PFSK-1 (cell line): ENCODE measurements around the gene CBX8.

ENCODE experiments used
- FOXP2 ChIP-seq: optimal IDR thresholded peaks from 2 replicates; pipeline ENCODE3; 2011; ENCODE audit warnings: borderline replicate concordance, control low read depth, inconsistent platforms; ENCODE audit not compliant: insufficient read depth; ENCODE audit errors: extremely low read length, extremely low read depth
- POLR2AphosphoS5 ChIP-seq: IDR thresholded peaks from 2 replicates; pipeline ENCODE4 v1.6.1; 2012; ENCODE audit warnings: low read depth, mild to moderate bottlenecking, control low read depth, low read length, moderate library complexity
- REST ChIP-seq, 2 experiments: IDR thresholded peaks; 2 replicates each; pipeline versions ENCODE4 v1.6.1 to v1.8.0; 2011 to 2012; ENCODE audit warnings: low read depth in 2 of 2, low read length in 2 of 2, control low read depth in 1 of 2, inconsistent platforms in 1 of 2, mild to moderate bottlenecking in 1 of 2, moderate library complexity in 1 of 2; ENCODE audit not compliant: insufficient read depth in 1 of 2
- SIN3A ChIP-seq: IDR thresholded peaks from 2 replicates; pipeline ENCODE4 v1.6.1; 2012; ENCODE audit warnings: mild to moderate bottlenecking, low read length, moderate library complexity, borderline replicate concordance; ENCODE audit not compliant: insufficient read depth
- TAF1 ChIP-seq: IDR thresholded peaks from 2 replicates; pipeline ENCODE4 v1.6.1; 2012; ENCODE audit warnings: low read length, control low read depth, borderline replicate concordance; ENCODE audit not compliant: insufficient read depth

CBX8 gene

GRCh38 chr17:79777894-79778503 is 18.9 kb downstream of the CBX8 start, which contains the start of gene CBX2:
TSS of gene CBX2 (plus strand) at chr17:79778148. CDS start at chr17:79778236, 88 bp downstream.
- TF ChIP-seq SIN3A (no peak), FOXP2 (peak; percentile 27), TAF1 (no peak), POLR2AphosphoS5 (no peak), REST (IDR thresholded peaks at IDR 0.05; ENCODE audit: insufficient read depth in 1 of 2, low read depth in 2 of 2, low read length in 2 of 2) (no peak)

GRCh38 chr17:79777120-79777893 is 19.6 kb downstream of the CBX8 start:
- TF ChIP-seq TAF1 (no peak), FOXP2 (no peak), SIN3A (no peak), POLR2AphosphoS5 (no peak), REST (IDR thresholded peaks at IDR 0.05; ENCODE audit: insufficient read depth in 1 of 2, low read depth in 2 of 2, low read length in 2 of 2) (no peak)

- no peak for TF ChIP-seq POLR2AphosphoS5
- no peak for TF ChIP-seq TAF1
- no peak for TF ChIP-seq SIN3A
- TF ChIP-seq REST (IDR thresholded peaks at IDR 0.05; ENCODE audit: insufficient read depth in 1 of 2, low read depth in 2 of 2, low read length in 2 of 2): no peak
- TF ChIP-seq FOXP2: no peak
These were observed 20.3 kb downstream of the CBX8 start for GRCh38 chr17:79776376-79777119.

- no peak for TF ChIP-seq FOXP2
- TF ChIP-seq POLR2AphosphoS5: no peak
- no peak for TF ChIP-seq REST (IDR thresholded peaks at IDR 0.05; ENCODE audit: insufficient read depth in 1 of 2, low read depth in 2 of 2, low read length in 2 of 2)
These were observed 21.2 kb downstream of the CBX8 start for GRCh38 chr17:79775632-79776031.
